ENCODE measurements around the gene AGPAT1.

DNA sequence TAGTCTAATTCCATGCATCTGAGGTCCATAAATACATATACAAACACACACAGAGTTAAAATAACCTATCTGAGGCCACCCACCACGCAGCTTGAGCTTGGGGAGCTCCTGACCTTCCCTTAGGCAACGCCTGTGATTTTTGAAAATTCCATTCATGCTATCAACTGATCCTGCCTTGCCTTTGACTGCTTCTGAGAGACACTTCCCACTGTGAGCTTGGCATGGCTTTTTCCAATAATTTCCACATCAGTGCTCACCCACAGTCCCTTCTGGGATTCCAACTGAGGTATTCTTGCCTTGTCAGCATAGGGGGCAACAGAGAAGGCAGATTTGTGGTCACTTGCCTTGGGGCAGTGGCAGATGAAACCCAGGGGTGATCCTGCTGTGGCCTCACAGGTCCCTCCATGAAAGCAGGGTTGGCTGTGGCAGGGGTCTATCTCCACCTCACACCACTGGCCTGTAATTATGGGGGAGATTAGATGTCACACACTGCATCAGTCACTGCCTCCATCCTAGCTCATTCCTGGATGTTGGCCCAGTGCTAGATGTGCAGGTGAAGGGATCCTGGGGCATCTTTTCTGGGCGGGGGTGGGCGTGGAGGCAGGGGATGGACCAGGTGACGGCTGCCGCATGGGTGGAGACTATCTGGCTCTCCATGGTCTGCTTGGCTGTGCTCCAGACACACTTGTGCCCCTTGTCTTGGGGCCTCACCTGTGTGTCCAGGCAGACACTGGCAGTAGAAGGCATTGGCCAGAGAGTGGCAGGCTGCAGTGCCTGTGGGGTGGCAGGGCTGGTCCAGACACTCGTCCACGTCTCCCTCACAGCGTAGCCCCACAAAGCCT, 27.8 kb upstream of the AGPAT1 start:
- TF ChIP-seq, protein P1, sequence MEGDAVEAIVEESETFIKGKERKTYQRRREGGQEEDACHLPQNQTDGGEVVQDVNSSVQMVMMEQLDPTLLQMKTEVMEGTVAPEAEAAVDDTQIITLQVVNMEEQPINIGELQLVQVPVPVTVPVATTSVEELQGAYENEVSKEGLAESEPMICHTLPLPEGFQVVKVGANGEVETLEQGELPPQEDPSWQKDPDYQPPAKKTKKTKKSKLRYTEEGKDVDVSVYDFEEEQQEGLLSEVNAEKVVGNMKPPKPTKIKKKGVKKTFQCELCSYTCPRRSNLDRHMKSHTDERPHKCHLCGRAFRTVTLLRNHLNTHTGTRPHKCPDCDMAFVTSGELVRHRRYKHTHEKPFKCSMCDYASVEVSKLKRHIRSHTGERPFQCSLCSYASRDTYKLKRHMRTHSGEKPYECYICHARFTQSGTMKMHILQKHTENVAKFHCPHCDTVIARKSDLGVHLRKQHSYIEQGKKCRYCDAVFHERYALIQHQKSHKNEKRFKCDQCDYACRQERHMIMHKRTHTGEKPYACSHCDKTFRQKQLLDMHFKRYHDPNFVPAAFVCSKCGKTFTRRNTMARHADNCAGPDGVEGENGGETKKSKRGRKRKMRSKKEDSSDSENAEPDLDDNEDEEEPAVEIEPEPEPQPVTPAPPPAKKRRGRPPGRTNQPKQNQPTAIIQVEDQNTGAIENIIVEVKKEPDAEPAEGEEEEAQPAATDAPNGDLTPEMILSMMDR (IDR thresholded peaks at IDR 0.05) = no peak
- TF ChIP-seq ZFX (IDR thresholded peaks at IDR 0.05; ENCODE audit: borderline replicate concordance) = no peak

Measured in 22Rv1 (cell line).